GM03348 (cell line): ENCODE results near the gene CIAO1.
"Not testable (repeated sequence)": the region's sequence is repeated elsewhere in the genome, so short reads cannot be mapped to it uniquely, and the experiment has no call there.

ENCODE experiments used
- DNase-seq: peaks from one replicate; pipeline ENCODE4 v3.0.0; 2012; ENCODE audit warnings: low spot score

The CIAO1 gene

DNA sequence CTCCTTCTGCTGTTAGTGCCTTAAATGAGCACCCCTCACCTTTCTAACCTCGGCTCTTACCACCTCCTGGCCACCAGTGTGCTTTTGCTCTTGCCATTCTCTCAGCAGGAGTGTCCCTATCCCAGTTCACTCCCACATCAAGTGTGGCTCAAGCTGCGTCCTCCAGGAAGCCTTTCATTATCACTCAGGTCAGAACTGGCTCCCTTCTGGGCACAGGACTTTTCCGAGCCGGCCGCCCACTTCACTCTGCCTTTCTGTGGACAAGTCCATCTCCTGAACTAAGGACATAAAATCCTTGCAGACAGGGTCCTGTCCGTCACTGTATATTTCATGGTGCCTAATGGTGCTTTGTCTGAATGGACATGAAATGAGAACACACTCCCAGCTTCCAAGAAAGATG, 15.8 kb upstream of the CIAO1 start:
- DNase-seq, result no peak

GRCh38 chr2:96251721-96252292, 14.2 kb upstream of the CIAO1 start:
- DNase-seq, result peak; percentile 66

GRCh38 chr2:96252526-96252925, 13.5 kb upstream of the CIAO1 start:
- DNase-seq, result no peak

GRCh38 chr2:96253006-96253405, 13.0 kb upstream of the CIAO1 start:
- no peak for DNase-seq

GRCh38 chr2:96254571-96254970, 11.5 kb upstream of the CIAO1 start:
- no peak for DNase-seq

DNA sequence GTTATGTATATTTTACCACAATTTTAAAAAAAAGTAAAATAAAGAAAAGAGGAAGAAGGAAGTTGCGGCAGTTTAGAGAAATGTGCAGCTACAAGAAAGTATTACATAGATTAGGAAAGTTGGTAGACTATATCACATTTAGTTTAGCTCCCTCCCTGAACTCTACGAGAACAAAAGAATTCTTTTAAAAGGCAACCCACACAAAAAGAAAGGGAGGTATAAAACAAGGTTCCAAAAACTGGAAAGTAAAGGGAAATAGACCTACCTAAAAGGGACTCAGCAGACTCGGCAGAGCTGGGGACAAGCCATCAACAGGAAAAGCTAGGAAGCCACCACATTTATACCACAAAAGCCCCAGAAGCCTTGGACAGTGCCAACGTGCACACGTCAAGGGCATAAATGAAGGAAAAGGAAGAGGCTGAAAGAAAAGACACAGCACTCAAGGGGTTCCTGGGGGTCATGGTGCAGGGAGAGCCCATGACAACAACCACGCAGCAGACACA, 9.4 kb upstream of the CIAO1 start:
- no peak for DNase-seq

GRCh38 chr2:96257744-96258143, 8.3 kb upstream of the CIAO1 start:
- not testable (repeated sequence) for DNase-seq

- no peak for DNase-seq
These were observed 7.6 kb upstream of the CIAO1 start for GRCh38 chr2:96258166-96259022.

- no peak for DNase-seq
These were observed 6.5 kb upstream of the CIAO1 start for GRCh38 chr2:96259497-96259921.

- peak; percentile 89 for DNase-seq
These were observed 5.4 kb upstream of the CIAO1 start for GRCh38 chr2:96260387-96261260.

DNA sequence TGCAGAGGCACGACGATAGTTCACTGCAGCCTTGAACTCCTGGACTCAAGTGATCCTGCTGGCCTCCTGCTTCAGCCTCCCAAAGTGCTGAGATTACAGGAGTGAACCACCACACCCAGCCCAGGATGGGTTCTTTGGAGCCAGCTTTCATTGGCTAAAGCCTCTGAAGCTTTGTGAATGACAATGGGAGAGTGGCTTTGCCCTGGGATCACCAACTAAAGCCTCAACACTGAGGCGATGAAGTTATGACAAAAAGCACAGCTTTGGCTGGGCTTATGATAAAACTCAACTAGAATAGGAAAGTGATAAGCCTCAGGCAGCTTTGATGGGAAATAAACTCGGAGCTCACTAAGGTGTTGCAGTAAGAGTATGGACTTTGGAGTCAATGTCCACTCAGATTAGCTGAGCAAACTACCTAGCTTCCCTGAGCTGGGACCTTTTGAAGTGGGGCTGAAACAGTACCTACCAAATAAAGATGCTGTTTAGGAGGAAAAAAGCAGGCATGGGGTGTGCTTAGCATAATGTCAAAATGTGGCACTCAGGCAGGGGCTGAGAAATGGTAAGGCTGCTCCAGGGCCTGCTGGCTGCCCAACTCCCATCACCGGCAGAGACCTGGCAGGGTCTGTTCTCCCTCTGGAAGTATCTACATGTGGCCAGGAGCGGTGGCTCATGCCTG, 4.6 kb upstream of the CIAO1 start:
- no peak for DNase-seq

- DNase-seq, result peak; percentile 47
These were observed 3.7 kb upstream of the CIAO1 start for GRCh38 chr2:96262306-96262705.

DNA sequence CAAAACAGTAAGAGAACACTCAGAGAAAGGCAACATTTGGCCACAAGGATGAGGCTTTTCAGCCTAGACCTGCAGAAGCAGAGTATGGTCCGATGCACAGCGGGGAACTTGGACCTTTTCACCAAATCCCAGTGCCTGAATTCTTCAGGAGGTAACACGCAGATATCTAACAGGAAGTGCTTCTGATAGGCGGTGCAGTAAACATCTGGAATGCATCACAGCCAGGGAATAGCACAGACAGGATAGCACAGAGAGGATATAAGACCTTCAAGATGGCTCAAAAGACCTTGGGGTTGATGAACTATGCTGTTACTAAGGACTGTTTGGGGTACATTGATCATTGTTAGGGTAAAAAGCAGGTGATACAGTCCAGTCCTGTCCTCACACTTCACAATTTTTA, 1.9 kb upstream of the CIAO1 start:
- DNase-seq, result peak; percentile 29

- DNase-seq, result peak; percentile 50
These were observed 1.2 kb upstream of the CIAO1 start for GRCh38 chr2:96264656-96265348.

- DNase-seq, result peak; percentile 75
These were observed 631 bp upstream of the CIAO1 start for GRCh38 chr2:96265349-96265839.

GRCh38 chr2:96267159-96267971, 1.3 kb downstream of the CIAO1 start:
- peak; percentile 38 for DNase-seq

GRCh38 chr2:96271995-96272394, 6.0 kb downstream of the CIAO1 start:
- DNase-seq, result no peak

DNA sequence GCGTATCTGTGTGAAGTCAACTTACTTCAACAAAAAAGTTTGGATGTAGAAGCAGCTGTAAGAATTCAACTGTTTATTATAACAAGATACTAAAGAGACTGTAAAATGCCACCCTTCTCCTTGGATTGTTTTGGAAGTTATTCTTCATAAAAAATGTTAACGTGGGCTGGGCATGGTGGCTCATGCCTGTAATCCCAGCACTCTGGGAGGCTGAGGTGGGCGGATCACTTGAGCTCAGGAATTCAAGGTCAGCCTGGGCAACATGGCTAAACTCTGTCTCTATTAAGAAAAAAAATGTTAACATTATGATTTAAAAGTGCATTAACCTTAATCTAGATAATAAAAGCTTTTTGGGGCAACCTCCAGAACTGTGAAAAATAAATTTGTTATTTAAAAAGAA, 7.7 kb downstream of the CIAO1 start:
- no peak for DNase-seq

GRCh38 chr2:96274355-96275056, 8.5 kb downstream of the CIAO1 start:
- DNase-seq, result no peak
